Anterior cingulate cortex (tissue), 58 donors: Measurements from ENCODE around the gene CLIC3.

Experiments used
- DNase-seq, 58 donors: peaks; one replicate each; lab custom pipeline; 2025; lab: John Stamatoyannopoulos, UW

The CLIC3 gene

GRCh38 chr9:137018761-137019559, 22.6 kb upstream of the CLIC3 start:
- no peak for DNase-seq

GRCh38 chr9:137017791-137018497, 21.6 kb upstream of the CLIC3 start:
- DNase-seq, result no peak

GRCh38 chr9:137017071-137017470, 20.7 kb upstream of the CLIC3 start:
- DNase-seq, result no peak

GRCh38 chr9:137016436-137016835, 20.1 kb upstream of the CLIC3 start:
- DNase-seq, result no peak

GRCh38 chr9:137015976-137016375, 19.6 kb upstream of the CLIC3 start:
- no peak for DNase-seq

GRCh38 chr9:137015540-137015930, 19.2 kb upstream of the CLIC3 start:
- no peak for DNase-seq

GRCh38 chr9:137014776-137015539, 18.6 kb upstream of the CLIC3 start:
- DNase-seq, result no peak

- no peak for DNase-seq
Measured at GRCh38 chr9:137014166-137014565, 17.8 kb upstream of the CLIC3 start.

- DNase-seq, result no peak
Measured at GRCh38 chr9:137013571-137013940, 17.2 kb upstream of the CLIC3 start.

DNA sequence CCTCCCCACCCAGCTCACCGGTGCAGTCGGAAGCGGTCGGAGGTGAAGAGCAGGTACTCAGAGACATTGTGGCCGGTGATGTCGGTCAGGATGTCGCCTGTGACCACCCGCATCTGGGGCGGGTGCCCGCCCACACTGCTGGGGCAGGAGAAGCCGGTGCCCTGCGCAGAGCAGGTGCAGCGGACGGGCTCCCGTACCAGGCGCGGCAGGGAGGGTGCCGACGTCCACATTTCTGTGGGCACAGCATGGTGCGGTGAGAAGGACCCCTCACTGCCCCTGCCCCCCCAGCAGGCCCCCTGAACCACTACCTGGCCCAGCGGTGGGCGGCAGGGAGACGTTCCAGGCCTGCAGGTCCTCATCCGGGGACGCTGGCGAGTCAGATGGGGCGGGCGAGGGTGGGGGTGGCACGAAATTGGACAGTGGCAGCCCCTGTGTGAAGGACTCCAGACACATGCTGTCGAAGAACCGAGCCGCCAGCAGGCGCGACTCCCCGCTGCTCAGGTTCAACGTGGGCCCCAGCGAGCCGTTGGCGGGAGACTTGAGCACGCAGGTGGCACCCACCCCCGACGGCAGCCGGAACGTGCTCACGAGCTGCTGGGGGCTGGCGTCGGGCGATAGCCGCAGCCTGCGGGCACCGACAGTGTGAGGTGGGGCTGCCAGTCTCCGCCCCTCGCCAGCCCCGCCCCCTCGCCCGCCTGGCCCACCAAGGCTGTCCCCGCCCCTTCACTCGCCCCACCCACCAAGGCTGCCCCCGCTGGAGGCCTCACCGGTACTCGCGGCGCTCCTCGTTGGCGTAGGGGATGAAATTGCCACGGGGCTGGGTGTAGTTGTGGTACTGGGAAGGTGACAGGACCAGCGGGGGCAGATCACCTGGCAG, 16.6 kb upstream of the CLIC3 start:
- no peak for DNase-seq

DNA sequence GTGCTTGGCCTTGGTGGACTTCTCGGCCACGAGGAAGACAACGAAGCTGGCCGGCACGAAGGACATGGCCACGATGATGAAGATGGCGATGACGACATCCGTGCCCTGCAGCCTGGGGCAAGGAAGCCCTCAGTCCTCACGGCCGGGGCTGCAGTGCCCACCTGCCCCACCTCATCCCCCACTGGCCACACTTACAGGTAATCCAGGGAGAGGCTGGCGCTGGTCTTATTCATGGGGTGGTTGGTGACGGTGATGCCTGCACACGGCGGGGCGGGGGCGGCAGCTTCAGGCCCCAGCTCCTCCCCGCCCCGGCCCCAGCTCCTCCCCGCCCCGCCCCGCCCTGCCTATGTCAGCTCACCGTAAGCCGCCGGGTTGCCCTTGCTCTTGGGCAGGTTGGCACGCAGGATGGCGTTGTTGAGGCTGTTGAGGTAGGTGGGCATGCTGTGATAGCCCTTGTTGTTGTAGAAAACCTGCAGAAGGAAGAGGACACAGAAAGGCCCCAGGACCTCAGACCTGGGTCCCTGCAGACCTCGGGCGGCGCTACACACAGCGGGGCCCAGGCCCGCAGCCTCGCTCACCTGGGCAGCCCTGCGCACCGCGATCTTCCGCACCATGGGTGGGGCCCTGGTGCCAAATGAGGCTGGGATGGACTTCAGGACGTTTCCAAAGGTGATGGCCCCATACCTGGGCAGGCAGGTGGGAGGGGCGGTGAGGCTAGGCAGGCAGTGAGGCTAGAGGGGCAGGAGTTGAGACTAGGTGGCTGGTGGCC, 15.7 kb upstream of the CLIC3 start:
- DNase-seq, result no peak

DNA sequence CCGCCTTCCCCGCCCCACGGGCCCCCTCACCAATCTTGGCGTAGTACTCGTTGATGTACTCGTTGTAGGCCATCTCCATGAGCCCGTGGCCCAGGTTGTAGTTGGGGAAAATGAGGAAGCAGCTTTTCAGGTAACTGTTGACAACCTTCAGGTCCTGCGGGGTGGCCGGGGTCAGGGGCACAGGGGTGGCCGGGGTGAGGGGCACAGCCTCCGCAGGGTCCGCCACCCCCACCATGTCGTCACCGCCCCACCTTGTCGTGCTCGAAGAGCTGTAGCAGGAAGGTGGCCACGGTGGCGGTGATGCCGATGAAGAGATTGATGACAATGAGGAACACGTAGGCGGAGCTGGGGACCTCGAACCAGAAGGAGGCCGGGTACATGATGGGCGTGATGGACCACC, 14.8 kb upstream of the CLIC3 start:
- DNase-seq, result no peak

DNA sequence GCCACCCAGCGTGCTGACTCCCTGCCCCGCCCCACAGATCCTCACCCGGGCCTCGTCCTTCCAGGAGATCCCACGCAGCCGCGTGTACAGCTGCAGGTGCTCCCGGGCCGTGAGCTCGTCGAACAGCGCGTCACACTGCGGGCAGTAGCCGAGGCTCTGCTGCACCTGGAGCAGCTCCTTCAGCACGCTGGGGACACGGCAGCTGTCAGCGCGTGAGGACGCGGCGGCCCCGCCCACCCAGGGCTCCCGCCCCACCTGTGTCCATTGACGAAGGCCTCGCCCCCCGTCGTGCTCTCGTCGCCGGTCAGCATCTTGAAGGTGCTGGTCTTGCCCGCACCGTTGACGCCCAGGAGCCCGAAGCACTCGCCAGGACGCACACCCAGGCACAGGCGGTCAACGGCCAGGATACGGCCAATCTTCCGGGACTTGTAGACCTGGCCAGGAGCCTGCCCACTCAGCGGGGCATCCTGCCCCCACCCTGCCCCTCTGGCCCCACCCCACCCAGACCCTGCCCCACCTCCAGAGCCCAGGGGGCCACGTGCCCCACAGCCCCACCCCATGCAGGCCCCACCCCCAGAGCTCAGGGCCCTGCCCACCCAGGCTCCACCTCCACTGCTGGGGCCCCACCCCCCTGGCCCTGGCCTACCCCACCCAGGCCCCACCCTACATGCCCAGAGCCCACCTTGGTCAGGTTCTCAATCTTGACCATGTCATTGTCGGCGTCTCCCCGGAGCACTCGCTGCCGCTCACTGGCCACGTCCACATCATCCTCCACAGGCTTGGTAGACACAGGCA, 13.8 kb upstream of the CLIC3 start:
- DNase-seq, result no peak

DNA sequence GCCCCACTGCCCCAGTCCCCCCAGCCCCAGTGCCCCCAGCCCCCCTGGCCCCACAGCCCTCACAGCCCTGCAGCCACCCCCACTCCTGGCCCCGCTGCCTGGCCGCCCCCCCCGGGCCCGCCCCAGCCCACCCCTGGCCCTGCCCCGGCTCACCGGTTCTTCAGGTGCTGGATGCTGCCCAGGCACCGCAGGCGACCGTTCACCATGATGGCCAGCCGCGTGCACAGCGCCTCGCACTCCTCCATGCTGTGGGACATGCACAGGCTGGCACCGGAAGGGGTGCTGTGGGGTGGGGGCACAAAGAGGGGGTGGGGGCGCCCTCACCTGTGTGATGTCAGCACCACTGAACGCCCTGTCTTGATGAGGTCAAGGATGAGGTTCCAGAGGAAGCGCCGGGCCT, 12.8 kb upstream of the CLIC3 start:
- no peak for DNase-seq

- no peak for DNase-seq
Measured at GRCh38 chr9:137008312-137008711, 11.9 kb upstream of the CLIC3 start.

DNA sequence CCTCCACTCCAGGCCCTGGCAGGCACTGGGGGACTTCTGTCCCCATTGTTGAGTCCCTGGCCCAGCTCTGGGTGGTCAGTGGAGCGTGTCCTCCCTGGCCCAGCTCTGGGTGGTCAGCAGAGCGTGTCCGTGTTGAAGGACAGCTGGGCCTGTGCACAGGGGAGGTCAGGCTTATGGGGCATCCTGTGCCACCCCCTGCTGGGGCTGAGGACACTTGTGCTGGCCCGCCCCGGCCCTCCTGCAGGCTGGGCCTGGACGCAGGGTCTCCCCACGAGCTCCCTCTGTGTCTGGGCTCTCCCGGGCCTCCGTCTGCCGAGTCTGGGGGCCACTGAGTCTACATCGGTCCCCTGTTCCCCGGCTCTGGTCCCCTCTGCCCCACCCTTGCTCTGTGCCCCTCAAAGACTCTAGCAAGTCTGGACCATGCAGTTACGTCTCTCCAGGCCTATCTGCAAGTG, 11.5 kb upstream of the CLIC3 start:
- no peak for DNase-seq

- DNase-seq, result no peak
Measured at GRCh38 chr9:137007108-137007815, 10.9 kb upstream of the CLIC3 start.
